Measurements from ENCODE around the gene GOLGA6C. TPM values are rescaled to one million over a fixed set of nuclear protein-coding genes. Genes with fewer than 3 reads are reported as not detected.
"Not testable (repeated sequence)": the region's sequence is repeated elsewhere in the genome, so short reads cannot be mapped to it uniquely, and the experiment has no call there.

GOLGA6C gene
- total and polyA plus RNA-seq, 2 donors (not counting 3 experiments of a cell fraction or from before 2014, with no cell fraction given) = not detected

DNA sequence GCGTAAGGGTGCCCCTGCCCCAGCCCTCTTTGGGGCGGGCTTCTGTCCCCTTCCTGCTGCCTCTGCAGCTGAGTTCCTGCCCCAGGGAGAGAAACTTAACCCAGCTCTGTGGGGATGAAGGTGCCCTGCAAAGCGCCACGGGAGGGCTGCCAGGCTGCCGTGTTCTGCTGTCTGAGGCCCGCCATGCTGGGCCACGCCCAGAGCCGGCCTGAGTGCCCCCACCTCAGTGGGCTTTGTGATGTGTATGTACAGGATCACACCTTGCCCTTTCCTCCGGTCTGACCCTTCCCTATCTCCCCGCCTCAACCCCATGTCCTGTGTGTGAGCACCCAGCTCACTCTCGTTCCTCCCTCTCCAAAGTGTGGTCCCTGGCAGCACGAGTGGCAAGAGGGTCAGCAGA, 33.9 kb upstream of the GOLGA6C start:
- Histone ChIP-seq H3K36me3 (ENCODE audit: control insufficient read depth in 2 of 2, extremely low read depth in 1 of 2, insufficient read depth in 2 of 2, low read length in 2 of 2) (no peaks in the 10 kb centered on the region), H4K20me1 (replicated peaks; ENCODE audit: control insufficient read depth, extremely low read depth, insufficient read depth, low read length) (no peaks in the 10 kb centered on the region), H3K27ac (ENCODE audit: insufficient read depth, low read depth, low read length) (no peak overlapping the region), H3K27me3 (ENCODE audit: control insufficient read depth in 2 of 2, insufficient read depth in 2 of 2, low read length in 2 of 2) (peaks cover 1 to 3% of the 10 kb centered on the region in 2 experiments), H3K9me3 (replicated peaks; ENCODE audit: control insufficient read depth, insufficient read depth, low read length) (no peaks in the 10 kb centered on the region), H2AFZ (ENCODE audit: low read depth, low read length) (no peak overlapping the region), H3K79me2 (ENCODE audit: control insufficient read depth, insufficient read depth, low read length) (no peaks in the 10 kb centered on the region), H3K4me3 (replicated peaks in 1 of 3; ENCODE audit: insufficient read depth in 1 of 3, low read depth in 1 of 3, low read length in 3 of 3) (no peak overlapping the region), H3K9me1 (replicated peaks; ENCODE audit: control insufficient read depth, extremely low read depth, insufficient read depth, low read length) (no peaks in the 10 kb centered on the region), H3K9ac (replicated peaks; ENCODE audit: extremely low read depth, insufficient read depth, low read length) (no peak overlapping the region), H3K4me2 (ENCODE audit: insufficient read depth, low read length) (no peak overlapping the region), H3K4me1 (ENCODE audit: control insufficient read depth, extremely low read depth, insufficient read depth, low read length) (no peaks in the 10 kb centered on the region)
- intact Hi-C loops (cut with micrococcal nuclease) = no loop called here
- CTCF ChIA-PET = no interaction called here
- BruUV-seq (replicated peaks) = no TSS peak
- FAIRE-seq (no peak), DNase-seq (ENCODE audit: low read depth, low spot score) (no peak)
- POLR2A ChIA-PET = no interaction called here
- TF ChIP-seq POLR2A (IDR thresholded peaks at IDR 0.05; ENCODE audit: low read depth, low read length) (no peak), EZH2 (IDR thresholded peaks at IDR 0.05; ENCODE audit: borderline replicate concordance, low read depth, low read length, severe bottlenecking) (no peak), MYC (IDR thresholded peaks at IDR 0.05; ENCODE audit: low read depth, low read length) (no peak), GATA2 (IDR thresholded peaks at IDR 0.05; ENCODE audit: insufficient read depth, insufficient read length, low read depth, low read length) (no peak), POLR2AphosphoS5 (IDR thresholded peaks at IDR 0.05; ENCODE audit: insufficient read depth, low read depth, low read length) (no peak), JUN (IDR thresholded peaks at IDR 0.05; ENCODE audit: borderline replicate concordance, insufficient read depth, insufficient read length, low read depth) (no peak), FOS (IDR thresholded peaks at IDR 0.05; ENCODE audit: borderline replicate concordance, insufficient read depth, low read length) (no peak)
- TF ChIP-seq, protein P1, sequence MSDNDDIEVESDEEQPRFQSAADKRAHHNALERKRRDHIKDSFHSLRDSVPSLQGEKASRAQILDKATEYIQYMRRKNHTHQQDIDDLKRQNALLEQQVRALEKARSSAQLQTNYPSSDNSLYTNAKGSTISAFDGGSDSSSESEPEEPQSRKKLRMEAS (IDR thresholded peaks at IDR 0.05; ENCODE audit: insufficient read depth, insufficient read length) = no peak
- TF ChIP-seq, protein P2, sequence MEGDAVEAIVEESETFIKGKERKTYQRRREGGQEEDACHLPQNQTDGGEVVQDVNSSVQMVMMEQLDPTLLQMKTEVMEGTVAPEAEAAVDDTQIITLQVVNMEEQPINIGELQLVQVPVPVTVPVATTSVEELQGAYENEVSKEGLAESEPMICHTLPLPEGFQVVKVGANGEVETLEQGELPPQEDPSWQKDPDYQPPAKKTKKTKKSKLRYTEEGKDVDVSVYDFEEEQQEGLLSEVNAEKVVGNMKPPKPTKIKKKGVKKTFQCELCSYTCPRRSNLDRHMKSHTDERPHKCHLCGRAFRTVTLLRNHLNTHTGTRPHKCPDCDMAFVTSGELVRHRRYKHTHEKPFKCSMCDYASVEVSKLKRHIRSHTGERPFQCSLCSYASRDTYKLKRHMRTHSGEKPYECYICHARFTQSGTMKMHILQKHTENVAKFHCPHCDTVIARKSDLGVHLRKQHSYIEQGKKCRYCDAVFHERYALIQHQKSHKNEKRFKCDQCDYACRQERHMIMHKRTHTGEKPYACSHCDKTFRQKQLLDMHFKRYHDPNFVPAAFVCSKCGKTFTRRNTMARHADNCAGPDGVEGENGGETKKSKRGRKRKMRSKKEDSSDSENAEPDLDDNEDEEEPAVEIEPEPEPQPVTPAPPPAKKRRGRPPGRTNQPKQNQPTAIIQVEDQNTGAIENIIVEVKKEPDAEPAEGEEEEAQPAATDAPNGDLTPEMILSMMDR (IDR thresholded peaks at IDR 0.05; ENCODE audit: extremely low read depth in 1 of 2, insufficient read depth in 1 of 2, low read depth in 1 of 2, low read length in 2 of 2) = no peak
- dilution Hi-C loops (cut with MboI; ENCODE audit: extremely low pct_ligation_motif_present, low sequenced_read_pairs) = no loop called here

DNA sequence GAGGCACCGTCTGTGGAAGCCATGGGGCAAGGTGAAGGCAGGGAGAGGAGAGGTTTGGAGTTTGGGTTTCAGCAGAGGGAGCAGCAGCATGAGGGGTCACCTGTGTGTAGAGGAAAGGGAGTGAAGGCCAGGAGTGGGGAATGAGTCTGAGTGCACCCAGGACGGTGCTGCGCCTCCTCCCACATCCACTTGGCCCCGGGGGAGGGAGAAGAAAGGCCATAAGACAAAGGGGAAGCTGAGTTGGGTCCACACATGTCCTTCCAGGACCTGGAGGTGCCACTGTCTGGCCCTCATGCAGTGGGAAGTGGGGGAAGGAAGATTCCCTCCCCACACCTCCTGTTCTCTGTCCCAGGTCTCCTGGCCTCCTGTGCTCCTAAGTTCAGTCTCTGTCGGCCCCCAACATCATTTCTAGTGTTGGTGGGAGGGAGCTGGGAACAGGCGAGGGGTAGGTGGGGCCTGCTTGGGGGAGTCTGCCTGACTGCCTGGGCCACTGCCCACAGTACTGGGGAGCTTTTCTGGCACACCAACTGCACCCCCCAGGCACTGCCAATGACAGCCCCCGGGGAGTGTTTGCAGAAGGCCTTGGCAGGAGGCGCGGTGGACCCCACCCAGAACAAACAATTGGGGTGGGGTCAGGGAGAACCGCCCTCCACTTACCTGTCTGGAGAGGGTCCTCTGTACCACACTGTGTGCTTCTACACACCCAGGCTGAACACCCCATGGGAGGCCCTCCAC, 32.9 kb upstream of the GOLGA6C start:
- FAIRE-seq; H2AFZ ChIP-seq (ENCODE audit: low read depth, low read length); DNase-seq (ENCODE audit: low read depth, low spot score); intact Hi-C loops (cut with micrococcal nuclease); H3K9ac ChIP-seq (replicated peaks; ENCODE audit: extremely low read depth, insufficient read depth, low read length); H3K4me3 ChIP-seq (replicated peaks in 1 of 3; ENCODE audit: insufficient read depth in 1 of 3, low read depth in 1 of 3, low read length in 3 of 3); H3K9me3 ChIP-seq (replicated peaks; ENCODE audit: control insufficient read depth, insufficient read depth, low read length); H3K27me3 ChIP-seq (ENCODE audit: control insufficient read depth in 2 of 2, insufficient read depth in 2 of 2, low read length in 2 of 2); CTCF ChIA-PET; dilution Hi-C loops (cut with MboI; ENCODE audit: extremely low pct_ligation_motif_present, low sequenced_read_pairs); POLR2A ChIA-PET; H4K20me1 ChIP-seq (replicated peaks; ENCODE audit: control insufficient read depth, extremely low read depth, insufficient read depth, low read length); BruUV-seq (replicated peaks); H3K4me1 ChIP-seq (ENCODE audit: control insufficient read depth, extremely low read depth, insufficient read depth, low read length); H3K79me2 ChIP-seq (ENCODE audit: control insufficient read depth, insufficient read depth, low read length); H3K27ac ChIP-seq (ENCODE audit: insufficient read depth, low read depth, low read length); H3K4me2 ChIP-seq (ENCODE audit: insufficient read depth, low read length); H3K9me1 ChIP-seq (replicated peaks; ENCODE audit: control insufficient read depth, extremely low read depth, insufficient read depth, low read length); H3K36me3 ChIP-seq (ENCODE audit: control insufficient read depth in 2 of 2, extremely low read depth in 1 of 2, insufficient read depth in 2 of 2, low read length in 2 of 2): not testable (repeated sequence)
